Measurements from ENCODE around the gene JAGN1. TPM values are rescaled to one million over a fixed set of nuclear protein-coding genes. Genes with fewer than 3 reads are reported as not detected.
"Not testable (repeated sequence)": the region's sequence is repeated elsewhere in the genome, so short reads cannot be mapped to it uniquely, and the experiment has no call there.

Gene JAGN1
- total RNA-seq, 4 donors from 2014 or later, result 42.8 to 96.4 (median 67.0) TPM

DNA sequence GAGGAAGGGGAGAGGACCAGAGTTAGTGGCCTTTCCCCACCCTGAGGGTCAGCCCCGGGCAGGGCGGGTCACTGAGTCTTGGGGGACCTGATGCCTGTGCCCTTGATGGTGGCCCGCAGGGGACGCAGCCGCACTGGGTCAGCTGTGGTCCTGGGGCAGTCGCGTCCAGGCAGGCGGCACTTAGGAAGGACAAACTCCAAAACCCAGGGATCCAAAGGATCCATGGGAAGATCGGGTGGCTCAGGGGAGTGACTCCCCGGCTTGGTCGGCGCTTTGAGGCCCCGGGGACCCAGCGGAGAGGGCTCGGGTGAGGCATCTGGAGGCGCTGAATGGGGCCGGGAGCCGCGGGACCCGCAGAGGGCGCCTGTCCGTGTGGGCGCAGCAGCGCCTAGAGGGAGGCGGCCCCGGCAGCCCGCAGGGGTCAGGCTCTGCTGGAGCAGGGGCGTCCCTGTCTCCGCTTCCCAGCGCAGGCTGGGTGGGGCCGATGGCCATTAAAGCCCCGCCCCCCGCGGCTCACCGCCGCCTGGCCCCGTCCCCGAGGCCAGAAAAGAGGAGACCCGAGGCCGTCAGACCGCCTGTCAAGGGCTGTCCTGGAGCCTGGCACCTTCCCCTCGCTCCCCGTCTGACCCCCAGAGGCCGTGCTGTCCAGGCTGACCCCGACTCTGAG, 27.9 kb upstream of the JAGN1 start:
- TF ChIP-seq, protein P1, sequence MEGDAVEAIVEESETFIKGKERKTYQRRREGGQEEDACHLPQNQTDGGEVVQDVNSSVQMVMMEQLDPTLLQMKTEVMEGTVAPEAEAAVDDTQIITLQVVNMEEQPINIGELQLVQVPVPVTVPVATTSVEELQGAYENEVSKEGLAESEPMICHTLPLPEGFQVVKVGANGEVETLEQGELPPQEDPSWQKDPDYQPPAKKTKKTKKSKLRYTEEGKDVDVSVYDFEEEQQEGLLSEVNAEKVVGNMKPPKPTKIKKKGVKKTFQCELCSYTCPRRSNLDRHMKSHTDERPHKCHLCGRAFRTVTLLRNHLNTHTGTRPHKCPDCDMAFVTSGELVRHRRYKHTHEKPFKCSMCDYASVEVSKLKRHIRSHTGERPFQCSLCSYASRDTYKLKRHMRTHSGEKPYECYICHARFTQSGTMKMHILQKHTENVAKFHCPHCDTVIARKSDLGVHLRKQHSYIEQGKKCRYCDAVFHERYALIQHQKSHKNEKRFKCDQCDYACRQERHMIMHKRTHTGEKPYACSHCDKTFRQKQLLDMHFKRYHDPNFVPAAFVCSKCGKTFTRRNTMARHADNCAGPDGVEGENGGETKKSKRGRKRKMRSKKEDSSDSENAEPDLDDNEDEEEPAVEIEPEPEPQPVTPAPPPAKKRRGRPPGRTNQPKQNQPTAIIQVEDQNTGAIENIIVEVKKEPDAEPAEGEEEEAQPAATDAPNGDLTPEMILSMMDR (IDR thresholded peaks at IDR 0.05 in 4 of 5, conservative IDR thresholded peaks at IDR 0.05 in 1 of 5), result peak in 3 of 5 experiments; percentile 50 to 62 (median 55)
- no peak for TF ChIP-seq POLR2A (IDR thresholded peaks at IDR 0.05)
- in situ Hi-C loops (cut with MboI; ENCODE audit: low sequenced_read_pairs in 4 of 4) (no loop called here), intact Hi-C loops (cut with DNase I; ENCODE audit: low total_unique reads) (loop anchor here (2.0 kb wide), 1 partner anchor 54 kb away; the partner anchor contains the start of gene IL17RC)
- Histone ChIP-seq H3K27ac (peak overlapping the region in 2 of 4 donors; percentile 13 to 31), H3K4me1 (peaks cover 0 to 7% of the 10 kb centered on the region in 2 donors), H3K27me3 (no peaks in the 10 kb centered on the region), H3K9me3 (no peaks in the 10 kb centered on the region), H3K4me3 (peak overlapping the region; percentile 51 to 77 (median 58)), H3K36me3 (no peaks in the 10 kb centered on the region)
- DNase-seq (peak; percentile 22 to 46), ATAC-seq (peak; percentile 52 to 53)

DNA sequence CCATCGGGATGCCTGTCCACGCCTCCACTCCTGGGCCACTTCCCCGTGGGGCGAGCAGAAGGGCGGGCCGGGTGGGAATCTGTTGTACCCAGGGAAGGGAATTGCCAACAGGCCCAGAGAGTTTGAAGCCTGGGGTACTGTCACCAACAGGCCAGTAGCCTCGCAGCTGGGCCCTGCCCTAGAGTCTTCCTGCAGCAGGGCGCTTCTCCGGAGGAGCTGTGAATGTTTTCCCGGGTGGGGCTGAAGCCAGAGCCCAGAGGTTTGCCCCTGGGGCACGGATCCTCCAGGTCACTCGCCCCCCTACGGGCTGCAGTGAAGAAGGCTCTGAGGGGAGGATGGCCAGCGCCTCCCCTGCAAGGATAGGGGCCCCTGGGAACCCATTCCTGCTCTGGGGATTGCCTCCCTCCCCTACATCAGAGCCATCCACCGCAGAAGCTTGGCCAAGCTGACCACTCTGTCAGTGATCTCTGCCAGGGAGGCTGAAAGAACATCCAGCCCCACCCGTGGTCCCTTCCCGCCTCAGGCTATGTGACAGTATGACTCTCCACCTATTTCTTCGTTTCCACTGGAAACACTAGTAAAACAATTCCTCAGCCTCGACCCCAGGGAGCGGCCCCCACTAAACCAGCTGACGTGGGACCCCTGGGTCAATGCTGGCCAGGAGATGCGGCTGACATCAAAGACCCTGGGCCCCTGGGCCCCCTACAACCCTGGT, 27.2 kb upstream of the JAGN1 start:
- Histone ChIP-seq H3K36me3 (no peaks in the 10 kb centered on the region), H3K27ac (peak overlapping the region in 2 of 4 donors; percentile 13 to 31), H3K9me3 (no peaks in the 10 kb centered on the region), H3K4me1 (peaks cover 0 to 7% of the 10 kb centered on the region in 2 donors), H3K27me3 (no peaks in the 10 kb centered on the region), H3K4me3 (peak overlapping the region; percentile 51 to 77 (median 58))
- TF ChIP-seq, protein P1 (IDR thresholded peaks at IDR 0.05 in 4 of 5, conservative IDR thresholded peaks at IDR 0.05 in 1 of 5), result no peak
- no peak for TF ChIP-seq POLR2A (IDR thresholded peaks at IDR 0.05)
- ATAC-seq (no peak), DNase-seq (no peak)
- intact Hi-C loops (cut with DNase I; ENCODE audit: low total_unique reads), result loop anchor here (2.0 kb wide), 1 partner anchor 54 kb away; the partner anchor contains the start of gene IL17RC
- in situ Hi-C loops (cut with MboI; ENCODE audit: low sequenced_read_pairs in 4 of 4), result no loop called here

DNA sequence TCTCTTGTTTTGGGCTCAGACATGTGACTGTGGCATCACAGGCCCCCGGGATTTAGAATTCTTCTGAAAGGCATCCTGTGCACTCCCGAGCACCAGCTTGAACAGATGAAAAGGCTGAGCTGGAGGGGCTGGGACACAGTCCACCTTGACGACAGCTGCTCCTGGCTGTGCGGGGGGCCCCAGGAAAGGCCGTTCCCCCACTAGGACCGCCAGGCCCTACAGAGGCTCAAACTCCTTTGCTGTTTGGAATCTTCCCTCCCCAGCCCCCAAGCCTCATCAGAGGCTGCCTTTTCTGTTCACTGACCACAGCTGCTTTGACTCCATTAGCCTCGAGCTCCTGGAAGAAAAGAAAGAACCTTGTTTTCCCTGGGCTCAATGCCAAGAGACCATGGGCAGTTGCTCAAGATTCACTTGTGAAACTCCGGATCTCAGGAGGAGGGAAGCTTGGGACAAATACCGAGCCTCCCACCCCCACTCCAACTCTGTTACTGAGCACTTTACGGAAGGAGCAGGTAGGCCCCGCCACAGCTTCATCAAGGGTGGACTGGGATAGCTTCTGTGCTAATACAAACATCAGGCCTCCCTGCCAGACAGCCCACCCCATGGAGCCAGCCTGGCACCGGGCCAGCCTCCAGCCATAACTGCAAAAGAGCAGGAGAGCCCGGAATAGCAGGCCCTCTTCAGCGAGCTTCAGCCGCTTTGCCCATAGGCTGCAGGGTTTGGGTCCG, 26.0 kb upstream of the JAGN1 start:
- DNase-seq (peak; percentile 30 to 61), ATAC-seq (peak in 1 of 2 donors; percentile 47)
- no peaks in the 10 kb centered on the region for H3K27me3 ChIP-seq
- peaks cover 0 to 7% of the 10 kb centered on the region in 2 donors for H3K4me1 ChIP-seq
- H3K4me3 ChIP-seq, result no peak overlapping the region
- peak overlapping the region in 2 of 4 donors; percentile 16 to 25 for H3K27ac ChIP-seq
- no peaks in the 10 kb centered on the region for H3K36me3 ChIP-seq
- intact Hi-C loops (cut with DNase I; ENCODE audit: low total_unique reads) (no loop called here), in situ Hi-C loops (cut with MboI; ENCODE audit: low sequenced_read_pairs in 4 of 4) (no loop called here)
- no peaks in the 10 kb centered on the region for H3K9me3 ChIP-seq
- TF ChIP-seq, protein P1 (IDR thresholded peaks at IDR 0.05 in 4 of 5, conservative IDR thresholded peaks at IDR 0.05 in 1 of 5), result no peak
- TF ChIP-seq POLR2A (IDR thresholded peaks at IDR 0.05), result no peak

DNA sequence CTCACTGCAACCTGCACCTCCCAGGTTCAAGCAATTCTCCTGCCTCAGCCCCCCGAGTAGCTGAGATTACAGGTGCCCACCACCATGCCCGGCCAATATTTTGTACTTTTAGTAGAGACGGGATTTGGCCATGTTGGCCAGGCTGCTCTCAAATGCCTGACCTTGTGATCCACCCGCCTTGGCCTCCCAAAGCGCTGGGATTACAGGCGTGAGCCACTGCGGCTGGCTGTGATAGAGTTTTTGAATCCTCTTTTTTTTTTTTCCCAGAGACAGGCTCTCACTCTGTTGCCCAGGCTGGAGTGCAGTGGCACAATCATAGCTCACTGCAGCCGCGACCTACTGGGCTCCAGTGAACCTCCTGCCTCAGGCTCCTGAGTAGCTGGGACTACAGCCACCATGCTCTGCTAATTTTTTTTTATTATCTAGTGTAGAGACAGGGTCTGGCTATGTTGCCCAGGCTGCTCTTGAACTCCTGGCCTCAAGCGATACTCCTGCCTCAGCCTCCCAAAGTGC, 25.2 kb upstream of the JAGN1 start:
- DNase-seq; H3K9me3 ChIP-seq; in situ Hi-C loops (cut with MboI; ENCODE audit: low sequenced_read_pairs in 4 of 4); intact Hi-C loops (cut with DNase I; ENCODE audit: low total_unique reads); H3K4me1 ChIP-seq; H3K36me3 ChIP-seq; H3K27me3 ChIP-seq; ATAC-seq; H3K4me3 ChIP-seq: not testable (repeated sequence)
- H3K27ac ChIP-seq, result peak overlapping the region in 1 of 4 donors; percentile 16
